Duodenal mucosa (tissue), 2 donors: Measurements from ENCODE around the gene POLDIP2.

ENCODE experiments used
- H3K27ac ChIP-seq: one replicate; pipeline ENCODE4 v1.7.0; 2013; ENCODE audit warnings: low read depth, low read length
- H3K27me3 ChIP-seq, 2 donors: one replicate each; pipeline ENCODE4 v1.7.0; 2013; ENCODE audit warnings: low read length in 2 of 2, control low read depth in 1 of 2; ENCODE audit not compliant: insufficient read depth in 2 of 2, control insufficient read depth in 1 of 2
- H3K36me3 ChIP-seq, 2 donors: one replicate each; pipeline ENCODE4 v1.7.0; 2013; ENCODE audit warnings: low read length in 2 of 2, control low read depth in 1 of 2; ENCODE audit not compliant: insufficient read depth in 2 of 2, control insufficient read depth in 1 of 2
- H3K4me1 ChIP-seq, 2 donors: one replicate each; pipeline ENCODE4 v1.7.0; 2013; ENCODE audit warnings: low read length in 2 of 2, control low read depth in 1 of 2; ENCODE audit not compliant: insufficient read depth in 2 of 2, control insufficient read depth in 1 of 2
- H3K4me3 ChIP-seq, 2 donors: one replicate each; pipeline ENCODE4 v1.7.0; 2013; ENCODE audit warnings: low read length in 2 of 2, low read depth in 1 of 2
- H3K9ac ChIP-seq, 2 donors: one replicate each; pipeline ENCODE4 v1.7.0; 2013; ENCODE audit warnings: low read length in 2 of 2, low read depth in 1 of 2
- H3K9me3 ChIP-seq, 2 donors: one replicate each; pipeline ENCODE4 v1.7.0; 2013; ENCODE audit warnings: low read length in 2 of 2, control low read depth in 1 of 2; ENCODE audit not compliant: control insufficient read depth in 1 of 2

POLDIP2 gene

GRCh38 chr17:28390984-28391383 lies 33.7 kb upstream of the POLDIP2 start:
- Histone ChIP-seq H3K27me3 (no peaks in the 10 kb centered on the region), H3K9ac (no peak overlapping the region), H3K36me3 (peaks cover 4 to 39% of the 10 kb centered on the region in 2 donors)

GRCh38 chr17:28390563-28390962 lies 33.2 kb upstream of the POLDIP2 start:
- Histone ChIP-seq H3K9ac (no peak overlapping the region), H3K36me3 (peaks cover under 1 to 36% of the 10 kb centered on the region in 2 donors), H3K9me3 (no peaks in the 10 kb centered on the region), H3K4me1 (peaks cover under 1 to 7% of the 10 kb centered on the region in 2 donors), H3K27me3 (no peaks in the 10 kb centered on the region), H3K27ac (no peak overlapping the region), H3K4me3 (no peak overlapping the region)

More at GRCh38 chr17:28390984-28391383, 33.7 kb upstream of the POLDIP2 start:
- Histone ChIP-seq H3K9me3 (no peaks in the 10 kb centered on the region), H3K4me3 (no peak overlapping the region), H3K4me1 (peaks cover 0 to 4% of the 10 kb centered on the region in 2 donors), H3K27ac (no peak overlapping the region)

DNA sequence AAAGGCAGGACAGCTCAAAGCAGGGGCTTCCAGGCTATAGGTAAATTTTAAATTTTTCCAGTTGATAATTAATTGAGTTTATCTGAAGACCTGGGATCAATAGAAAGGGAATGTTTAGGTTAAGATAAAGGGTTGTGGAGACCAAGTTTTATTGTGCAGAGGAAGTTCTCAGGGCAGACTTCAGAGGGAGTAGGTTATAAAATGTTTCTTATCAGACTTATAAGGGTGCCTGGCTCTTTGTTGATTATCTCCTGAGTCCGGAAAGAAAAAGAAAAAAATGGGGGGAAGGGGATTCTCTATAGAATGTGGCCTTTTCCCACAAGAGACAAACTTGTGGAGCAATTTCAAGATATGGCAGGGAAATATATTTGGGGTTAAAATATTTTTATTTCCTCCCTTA lies 32.8 kb upstream of the POLDIP2 start:
- Histone ChIP-seq H3K9ac (no peak overlapping the region), H3K36me3 (peaks cover 0 to 36% of the 10 kb centered on the region in 2 donors), H3K27me3 (no peaks in the 10 kb centered on the region), H3K9me3 (no peaks in the 10 kb centered on the region), H3K4me1 (peaks cover 3 to 10% of the 10 kb centered on the region in 2 donors), H3K4me3 (no peak overlapping the region), H3K27ac (no peak overlapping the region)

DNA sequence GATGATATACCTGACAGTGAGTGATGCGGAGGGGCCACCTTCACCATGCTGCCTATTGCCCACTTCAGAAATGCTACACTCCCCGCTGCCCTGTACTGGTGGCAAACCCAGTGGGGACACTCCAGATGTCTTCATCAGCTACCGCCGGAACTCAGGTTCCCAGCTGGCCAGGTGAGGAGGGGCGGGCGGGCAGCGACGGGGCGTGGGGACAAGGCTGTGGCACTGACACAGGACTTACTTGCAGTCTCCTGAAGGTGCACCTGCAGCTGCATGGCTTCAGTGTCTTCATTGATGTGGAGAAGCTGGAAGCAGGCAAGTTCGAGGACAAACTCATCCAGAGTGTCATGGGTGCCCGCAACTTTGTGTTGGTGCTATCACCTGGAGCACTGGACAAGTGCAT lies 30.8 kb upstream of the POLDIP2 start:
- Histone ChIP-seq H3K9me3 (no peaks in the 10 kb centered on the region), H3K4me1 (peaks cover 14 to 17% of the 10 kb centered on the region in 2 donors), H3K4me3 (no peak overlapping the region), H3K36me3 (peaks cover 0 to 35% of the 10 kb centered on the region in 2 donors), H3K27me3 (no peaks in the 10 kb centered on the region), H3K9ac (no peak overlapping the region), H3K27ac (no peak overlapping the region)

DNA sequence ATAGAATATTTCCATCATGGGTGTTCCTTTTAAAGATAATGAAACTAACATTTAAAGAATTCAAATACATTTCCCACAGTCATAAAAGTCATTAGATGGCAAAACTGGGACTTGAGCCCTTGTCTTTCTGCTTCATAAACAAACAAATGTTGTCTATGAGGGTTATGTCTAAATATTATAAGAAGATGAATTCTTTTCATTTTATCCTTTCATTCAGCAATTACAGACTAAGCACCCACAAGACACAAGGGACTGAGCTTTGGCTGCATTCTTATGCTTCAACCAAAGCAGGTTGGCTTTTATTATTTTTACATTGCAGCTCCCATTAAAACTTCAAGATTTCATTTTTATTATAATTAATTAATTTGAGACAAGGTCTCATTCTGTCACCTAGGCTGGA lies 29.1 kb upstream of the POLDIP2 start:
- Histone ChIP-seq H3K27me3 (no peaks in the 10 kb centered on the region), H3K9ac (no peak overlapping the region), H3K4me3 (no peak overlapping the region), H3K27ac (no peak overlapping the region), H3K4me1 (peaks cover 14 to 21% of the 10 kb centered on the region in 2 donors), H3K9me3 (no peaks in the 10 kb centered on the region), H3K36me3 (peaks cover 0 to 26% of the 10 kb centered on the region in 2 donors)

GRCh38 chr17:28385406-28385805 lies 28.1 kb upstream of the POLDIP2 start:
- H3K36me3 ChIP-seq: peaks cover 0 to 18% of the 10 kb centered on the region in 2 donors
- peak overlapping the region; percentile 80 to 83 for H3K4me3 ChIP-seq
- no peaks in the 10 kb centered on the region for H3K27me3 ChIP-seq
- peaks cover 24 to 30% of the 10 kb centered on the region in 2 donors for H3K4me1 ChIP-seq
- H3K9ac ChIP-seq: peak overlapping the region in 1 of 2 donors; percentile 57
- no peaks in the 10 kb centered on the region for H3K9me3 ChIP-seq
- no peak overlapping the region for H3K27ac ChIP-seq

GRCh38 chr17:28385037-28385400 lies 27.7 kb upstream of the POLDIP2 start:
- Histone ChIP-seq H3K27me3 (no peaks in the 10 kb centered on the region), H3K4me1 (peaks cover 28 to 33% of the 10 kb centered on the region in 2 donors), H3K9ac (peak overlapping the region; percentile 57 to 74), H3K27ac (peak overlapping the region; percentile 40), H3K9me3 (no peaks in the 10 kb centered on the region), H3K4me3 (peak overlapping the region; percentile 80 to 83), H3K36me3 (peaks cover 0 to 18% of the 10 kb centered on the region in 2 donors)

GRCh38 chr17:28384281-28385036 lies 27.1 kb upstream of the POLDIP2 start:
- peaks cover 28 to 30% of the 10 kb centered on the region in 2 donors for H3K4me1 ChIP-seq
- peaks cover 0 to 13% of the 10 kb centered on the region in 2 donors for H3K36me3 ChIP-seq
- no peaks in the 10 kb centered on the region for H3K27me3 ChIP-seq
- H3K27ac ChIP-seq: peak overlapping the region; percentile 40
- H3K9ac ChIP-seq: peak overlapping the region; percentile 57 to 74
- peak overlapping the region; percentile 80 to 83 for H3K4me3 ChIP-seq
- H3K9me3 ChIP-seq: no peaks in the 10 kb centered on the region

DNA sequence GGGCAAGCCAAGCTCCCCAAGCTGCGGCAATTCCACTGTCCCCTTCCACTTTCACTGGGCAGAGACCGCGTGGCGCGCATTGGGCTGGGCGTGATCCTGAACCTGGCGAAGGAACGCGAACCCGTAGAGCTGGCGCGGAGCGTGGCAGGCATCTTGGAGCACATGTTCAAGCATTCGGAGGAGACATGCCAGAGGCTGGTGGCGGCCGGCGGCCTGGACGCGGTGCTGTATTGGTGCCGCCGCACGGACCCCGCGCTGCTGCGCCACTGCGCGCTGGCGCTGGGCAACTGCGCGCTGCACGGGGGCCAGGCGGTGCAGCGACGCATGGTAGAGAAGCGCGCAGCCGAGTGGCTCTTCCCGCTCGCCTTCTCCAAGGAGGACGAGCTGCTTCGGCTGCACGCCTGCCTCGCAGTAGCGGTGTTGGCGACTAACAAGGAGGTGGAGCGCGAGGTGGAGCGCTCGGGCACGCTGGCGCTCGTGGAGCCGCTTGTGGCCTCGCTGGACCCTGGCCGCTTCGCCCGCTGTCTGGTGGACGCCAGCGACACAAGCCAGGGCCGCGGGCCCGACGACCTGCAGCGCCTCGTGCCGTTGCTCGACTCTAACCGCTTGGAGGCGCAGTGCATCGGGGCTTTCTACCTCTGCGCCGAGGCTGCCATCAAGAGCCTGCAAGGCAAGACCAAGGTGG lies 24.0 kb upstream of the POLDIP2 start:
- peaks cover 28 to 30% of the 10 kb centered on the region in 2 donors for H3K4me1 ChIP-seq
- no peaks in the 10 kb centered on the region for H3K9me3 ChIP-seq
- H3K27me3 ChIP-seq: no peaks in the 10 kb centered on the region
- no peaks in the 10 kb centered on the region for H3K36me3 ChIP-seq
- no peak overlapping the region for H3K27ac ChIP-seq
- H3K4me3 ChIP-seq: peak overlapping the region; percentile 44 to 50
- H3K9ac ChIP-seq: no peak overlapping the region
